ENCODE measurements around the gene RHOA. TPM values are rescaled to one million over a fixed set of nuclear protein-coding genes. Genes with fewer than 3 reads are reported as not detected.
"Not testable (repeated sequence)": the region's sequence is repeated elsewhere in the genome, so short reads cannot be mapped to it uniquely, and the experiment has no call there.

The RHOA gene
- total RNA-seq, 2 donors from 2014 or later, result 296 to 343 TPM

- H3K9me3 ChIP-seq, result no peaks in the 10 kb centered on the region
- H3K4me1 ChIP-seq (replicated peaks), result no peaks in the 10 kb centered on the region
- TF ChIP-seq CTCF (IDR thresholded peaks at IDR 0.05), result no peak
- no peak for TF ChIP-seq POLR2A (IDR thresholded peaks at IDR 0.05)
- TF ChIP-seq POLR2AphosphoS5 (IDR thresholded peaks at IDR 0.05), result no peak
- no peaks in the 10 kb centered on the region for H3K27me3 ChIP-seq (replicated peaks; ENCODE audit: insufficient read depth)
- DNase-seq (ENCODE audit: low spot score), result no peak
- intact Hi-C loops (cut with DNase I), result no loop called here
- 88% methylated on average over 4 of the region's 4 CpGs for WGBS
- H3K36me3 ChIP-seq, result peaks cover 6 to 28% of the 10 kb centered on the region in 2 donors
- H3K27ac ChIP-seq, result no peak overlapping the region
- H3K4me3 ChIP-seq, result no peak overlapping the region
Measured at GRCh38 chr3:49329186-49329585, 82.6 kb downstream of the RHOA start.

- intact Hi-C loops (cut with DNase I); H3K9me3 ChIP-seq; H3K4me3 ChIP-seq; H3K27ac ChIP-seq; DNase-seq (ENCODE audit: low spot score); H3K4me1 ChIP-seq (replicated peaks); H3K27me3 ChIP-seq (replicated peaks; ENCODE audit: insufficient read depth): not testable (repeated sequence)
- H3K36me3 ChIP-seq, result peaks cover 10 to 33% of the 10 kb centered on the region in 2 donors
- WGBS, result 51% methylated on average over 2 of the region's 2 CpGs
Measured at GRCh38 chr3:49328350-49328749, 83.4 kb downstream of the RHOA start.

- TF ChIP-seq CTCF (IDR thresholded peaks at IDR 0.05) (peak in 1 of 4 experiments; percentile 25), POLR2AphosphoS5 (IDR thresholded peaks at IDR 0.05) (no peak)
- Histone ChIP-seq H3K4me1 (replicated peaks) (no peaks in the 10 kb centered on the region), H3K4me3 (no peak overlapping the region), H3K27me3 (replicated peaks; ENCODE audit: insufficient read depth) (no peaks in the 10 kb centered on the region), H3K9me3 (no peaks in the 10 kb centered on the region), H3K36me3 (peaks cover 10 to 34% of the 10 kb centered on the region in 2 donors), H3K27ac (no peak overlapping the region)
- DNase-seq (ENCODE audit: low spot score), result no peak
- intact Hi-C loops (cut with DNase I), result no loop called here
- 74% methylated on average over 7 of the region's 7 CpGs for WGBS
Measured at GRCh38 chr3:49327485-49327884, 84.3 kb downstream of the RHOA start.

GRCh38 chr3:49324768-49325167 lies 87.0 kb downstream of the RHOA start:
- no peak for DNase-seq (ENCODE audit: low spot score)
- H3K4me3 ChIP-seq, result no peak overlapping the region
- WGBS, result 94% methylated on average over 7 of the region's 7 CpGs
- H3K27me3 ChIP-seq (replicated peaks; ENCODE audit: insufficient read depth), result no peaks in the 10 kb centered on the region
- H3K9me3 ChIP-seq, result no peaks in the 10 kb centered on the region
- no peaks in the 10 kb centered on the region for H3K4me1 ChIP-seq (replicated peaks)
- no peak overlapping the region for H3K27ac ChIP-seq
- intact Hi-C loops (cut with DNase I), result no loop called here
- H3K36me3 ChIP-seq, result peaks cover 10 to 34% of the 10 kb centered on the region in 2 donors
- TF ChIP-seq POLR2A (IDR thresholded peaks at IDR 0.05) (no peak), CTCF (IDR thresholded peaks at IDR 0.05) (no peak)

- intact Hi-C loops (cut with DNase I), result no loop called here
- Histone ChIP-seq H3K4me3 (no peak overlapping the region), H3K36me3 (peaks cover 7 to 8% of the 10 kb centered on the region in 2 donors), H3K27ac (no peak overlapping the region), H3K9me3 (no peaks in the 10 kb centered on the region), H3K27me3 (replicated peaks; ENCODE audit: insufficient read depth) (no peaks in the 10 kb centered on the region), H3K4me1 (replicated peaks) (no peaks in the 10 kb centered on the region)
- WGBS, result 88% methylated on average over 16 of the region's 16 CpGs
- DNase-seq (ENCODE audit: low spot score), result no peak
- TF ChIP-seq CTCF (IDR thresholded peaks at IDR 0.05) (no peak), POLR2A (IDR thresholded peaks at IDR 0.05) (no peak), POLR2AphosphoS5 (IDR thresholded peaks at IDR 0.05) (no peak)
Measured at GRCh38 chr3:49316696-49317457, 94.9 kb downstream of the RHOA start.
